Activated CD8-positive, alpha-beta memory T cell treated with anti-CD3 and anti-CD28 coated beads for 24 hours (primary cell): ENCODE results near the gene SNAI3.

ENCODE experiments used
- DNase-seq: peaks from one replicate; pipeline ENCODE4 v3.0.0-alpha.2; 2020

SNAI3 gene

GRCh38 chr16:88703486-88704309 is 17.4 kb upstream of the SNAI3 start:
- peak; percentile 88 for DNase-seq

- DNase-seq: peak; percentile 75
Observed at GRCh38 chr16:88702371-88703210, 16.3 kb upstream of the SNAI3 start.

GRCh38 chr16:88701581-88702370 is 15.5 kb upstream of the SNAI3 start:
- DNase-seq: peak; percentile 76

GRCh38 chr16:88700636-88701482 is 14.6 kb upstream of the SNAI3 start:
- DNase-seq: peak; percentile 97

- DNase-seq: no peak
Observed at GRCh38 chr16:88700322-88700635, 14.0 kb upstream of the SNAI3 start.

- DNase-seq: no peak
Observed at GRCh38 chr16:88699180-88699579, 12.9 kb upstream of the SNAI3 start.

GRCh38 chr16:88698646-88699045 is 12.3 kb upstream of the SNAI3 start:
- DNase-seq: no peak

- DNase-seq: peak; percentile 75
Observed at GRCh38 chr16:88697831-88698615, 11.7 kb upstream of the SNAI3 start.

- DNase-seq: no peak
Observed at GRCh38 chr16:88697116-88697830, 11.0 kb upstream of the SNAI3 start.

- no peak for DNase-seq
Observed at GRCh38 chr16:88696441-88696840, 10.1 kb upstream of the SNAI3 start.

- no peak for DNase-seq
Observed at GRCh38 chr16:88695753-88696152, 9.4 kb upstream of the SNAI3 start.

- no peak for DNase-seq
Observed at GRCh38 chr16:88695218-88695617, 8.9 kb upstream of the SNAI3 start.

GRCh38 chr16:88694221-88695087 is 8.1 kb upstream of the SNAI3 start:
- DNase-seq: no peak

GRCh38 chr16:88693420-88694177 is 7.3 kb upstream of the SNAI3 start:
- no peak for DNase-seq

- no peak for DNase-seq
Observed at GRCh38 chr16:88692861-88693260, 6.6 kb upstream of the SNAI3 start.

- no peak for DNase-seq
Observed at GRCh38 chr16:88691924-88692560, 5.7 kb upstream of the SNAI3 start.

- DNase-seq: no peak
Observed at GRCh38 chr16:88691129-88691813, 5.0 kb upstream of the SNAI3 start.
